HL-60 (cell line): ENCODE results near the gene ABCA2.

Experiments used
- DNase-seq, 2 experiments: peaks; one replicate each; pipeline ENCODE4 v3.0.0-alpha.2; 2010 to 2020; ENCODE audit warnings: low read depth in 1 of 2, low spot score in 1 of 2
- H3K27ac ChIP-seq: fragments of 250-450 bp; sonication (Bioruptor Pico); replicated peaks from 2 replicates; pipeline ENCODE4 v1.5.1; 2020; ENCODE audit warnings: mild to moderate bottlenecking, moderate library complexity
- H3K27me3 ChIP-seq: fragments of 250-450 bp; sonication (Bioruptor Pico); 2 replicates; pipeline ENCODE4 v1.5.1; 2021; ENCODE audit warnings: mild to moderate bottlenecking, moderate library complexity; ENCODE audit not compliant: insufficient read depth, poor library complexity, severe bottlenecking
- H3K4me3 ChIP-seq: replicated peaks from 2 replicates; pipeline ENCODE4 v1.5.1; 2011; ENCODE audit warnings: mild to moderate bottlenecking, control low read depth, low read length; ENCODE audit not compliant: insufficient read depth
- GABPA ChIP-seq: IDR thresholded peaks from 2 replicates; pipeline ENCODE4 v1.6.1; 2012; ENCODE audit warnings: low read depth
- POLR2AphosphoS5 ChIP-seq: IDR thresholded peaks from 2 replicates; pipeline ENCODE4 v1.6.1; 2012; ENCODE audit warnings: low read depth
- SPI1 ChIP-seq: IDR thresholded peaks from 2 replicates; pipeline ENCODE4 v1.6.1; 2012; ENCODE audit warnings: low read depth, mild to moderate bottlenecking, borderline replicate concordance
- TF ChIP-seq, protein P1 (sequence below): IDR thresholded peaks from 2 replicates; pipeline ENCODE4 v1.6.1; 2012; ENCODE audit warnings: low read depth; ENCODE audit not compliant: insufficient replicate concordance
- TF ChIP-seq, protein P2 (sequence below): IDR thresholded peaks from one replicate; pipeline ENCODE4 v1.5.1; 2011; ENCODE audit warnings: low read length, control low read depth, inconsistent platforms; ENCODE audit not compliant: insufficient read depth

ABCA2 gene

GRCh38 chr9:136962163-136962562 lies 65.9 kb downstream of the ABCA2 start:
- Histone ChIP-seq H3K27me3 (no peaks in the 10 kb centered on the region), H3K27ac (no peak overlapping the region), H3K4me3 (no peak overlapping the region)
- no peak for DNase-seq
- no peak for TF ChIP-seq SPI1
- TF ChIP-seq, protein P1, sequence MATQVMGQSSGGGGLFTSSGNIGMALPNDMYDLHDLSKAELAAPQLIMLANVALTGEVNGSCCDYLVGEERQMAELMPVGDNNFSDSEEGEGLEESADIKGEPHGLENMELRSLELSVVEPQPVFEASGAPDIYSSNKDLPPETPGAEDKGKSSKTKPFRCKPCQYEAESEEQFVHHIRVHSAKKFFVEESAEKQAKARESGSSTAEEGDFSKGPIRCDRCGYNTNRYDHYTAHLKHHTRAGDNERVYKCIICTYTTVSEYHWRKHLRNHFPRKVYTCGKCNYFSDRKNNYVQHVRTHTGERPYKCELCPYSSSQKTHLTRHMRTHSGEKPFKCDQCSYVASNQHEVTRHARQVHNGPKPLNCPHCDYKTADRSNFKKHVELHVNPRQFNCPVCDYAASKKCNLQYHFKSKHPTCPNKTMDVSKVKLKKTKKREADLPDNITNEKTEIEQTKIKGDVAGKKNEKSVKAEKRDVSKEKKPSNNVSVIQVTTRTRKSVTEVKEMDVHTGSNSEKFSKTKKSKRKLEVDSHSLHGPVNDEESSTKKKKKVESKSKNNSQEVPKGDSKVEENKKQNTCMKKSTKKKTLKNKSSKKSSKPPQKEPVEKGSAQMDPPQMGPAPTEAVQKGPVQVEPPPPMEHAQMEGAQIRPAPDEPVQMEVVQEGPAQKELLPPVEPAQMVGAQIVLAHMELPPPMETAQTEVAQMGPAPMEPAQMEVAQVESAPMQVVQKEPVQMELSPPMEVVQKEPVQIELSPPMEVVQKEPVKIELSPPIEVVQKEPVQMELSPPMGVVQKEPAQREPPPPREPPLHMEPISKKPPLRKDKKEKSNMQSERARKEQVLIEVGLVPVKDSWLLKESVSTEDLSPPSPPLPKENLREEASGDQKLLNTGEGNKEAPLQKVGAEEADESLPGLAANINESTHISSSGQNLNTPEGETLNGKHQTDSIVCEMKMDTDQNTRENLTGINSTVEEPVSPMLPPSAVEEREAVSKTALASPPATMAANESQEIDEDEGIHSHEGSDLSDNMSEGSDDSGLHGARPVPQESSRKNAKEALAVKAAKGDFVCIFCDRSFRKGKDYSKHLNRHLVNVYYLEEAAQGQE, result no peak
- TF ChIP-seq POLR2AphosphoS5, result no peak
- no peak for TF ChIP-seq GABPA
- TF ChIP-seq, protein P2, sequence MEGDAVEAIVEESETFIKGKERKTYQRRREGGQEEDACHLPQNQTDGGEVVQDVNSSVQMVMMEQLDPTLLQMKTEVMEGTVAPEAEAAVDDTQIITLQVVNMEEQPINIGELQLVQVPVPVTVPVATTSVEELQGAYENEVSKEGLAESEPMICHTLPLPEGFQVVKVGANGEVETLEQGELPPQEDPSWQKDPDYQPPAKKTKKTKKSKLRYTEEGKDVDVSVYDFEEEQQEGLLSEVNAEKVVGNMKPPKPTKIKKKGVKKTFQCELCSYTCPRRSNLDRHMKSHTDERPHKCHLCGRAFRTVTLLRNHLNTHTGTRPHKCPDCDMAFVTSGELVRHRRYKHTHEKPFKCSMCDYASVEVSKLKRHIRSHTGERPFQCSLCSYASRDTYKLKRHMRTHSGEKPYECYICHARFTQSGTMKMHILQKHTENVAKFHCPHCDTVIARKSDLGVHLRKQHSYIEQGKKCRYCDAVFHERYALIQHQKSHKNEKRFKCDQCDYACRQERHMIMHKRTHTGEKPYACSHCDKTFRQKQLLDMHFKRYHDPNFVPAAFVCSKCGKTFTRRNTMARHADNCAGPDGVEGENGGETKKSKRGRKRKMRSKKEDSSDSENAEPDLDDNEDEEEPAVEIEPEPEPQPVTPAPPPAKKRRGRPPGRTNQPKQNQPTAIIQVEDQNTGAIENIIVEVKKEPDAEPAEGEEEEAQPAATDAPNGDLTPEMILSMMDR, result no peak

- H3K27ac ChIP-seq, result no peak overlapping the region
- DNase-seq, result no peak
- H3K4me3 ChIP-seq, result no peak overlapping the region
- no peaks in the 10 kb centered on the region for H3K27me3 ChIP-seq
- TF ChIP-seq, protein P1, result no peak
- no peak for TF ChIP-seq POLR2AphosphoS5
Observed at GRCh38 chr9:136961279-136962065, 66.6 kb downstream of the ABCA2 start.

GRCh38 chr9:136960938-136961275 lies 67.1 kb downstream of the ABCA2 start:
- no peak for TF ChIP-seq GABPA
- TF ChIP-seq, protein P2, result no peak
- TF ChIP-seq SPI1, result no peak
- TF ChIP-seq, protein P1, result no peak
- TF ChIP-seq POLR2AphosphoS5, result no peak
- H3K27ac ChIP-seq, result no peak overlapping the region
- H3K27me3 ChIP-seq, result no peaks in the 10 kb centered on the region
- no peak for DNase-seq
- H3K4me3 ChIP-seq, result no peak overlapping the region
